Activated CD4-positive, alpha-beta T cell treated with anti-CD3 and anti-CD28 coated beads, Interleukin-2, amount 50 U/mL, for 4 hours (primary cell): ENCODE data around the gene SLCO4A1.

Source experiments
- DNase-seq, 2 experiments: peaks; one replicate each; pipeline ENCODE4 v3.0.0-alpha.2; 2020

The SLCO4A1 gene

GRCh38 chr20:62652894-62653305 lies 10.6 kb downstream of the SLCO4A1 start:
- DNase-seq, result no peak

GRCh38 chr20:62653373-62653772 lies 11.1 kb downstream of the SLCO4A1 start:
- no peak for DNase-seq

GRCh38 chr20:62653951-62654685 lies 11.8 kb downstream of the SLCO4A1 start:
- no peak for DNase-seq

- no peak for DNase-seq
Observed at GRCh38 chr20:62655282-62656196, 13.2 kb downstream of the SLCO4A1 start.

- DNase-seq, result no peak
Observed at GRCh38 chr20:62656197-62656918, 14.1 kb downstream of the SLCO4A1 start.

- DNase-seq, result no peak
Observed at GRCh38 chr20:62656919-62657588, 14.8 kb downstream of the SLCO4A1 start.

- DNase-seq, result no peak
Observed at GRCh38 chr20:62657589-62657942, 15.3 kb downstream of the SLCO4A1 start.

- no peak for DNase-seq
Observed at GRCh38 chr20:62657956-62658355, 15.7 kb downstream of the SLCO4A1 start.

- DNase-seq, result no peak
Observed at GRCh38 chr20:62658593-62659178, 16.4 kb downstream of the SLCO4A1 start.

GRCh38 chr20:62659488-62660239 lies 17.4 kb downstream of the SLCO4A1 start:
- no peak for DNase-seq

- no peak for DNase-seq
Observed at GRCh38 chr20:62660240-62660615, 17.9 kb downstream of the SLCO4A1 start.

- DNase-seq, result no peak
Observed at GRCh38 chr20:62660768-62661167, 18.5 kb downstream of the SLCO4A1 start.

GRCh38 chr20:62661647-62662046 lies 19.3 kb downstream of the SLCO4A1 start:
- no peak for DNase-seq

GRCh38 chr20:62662422-62662821 lies 20.1 kb downstream of the SLCO4A1 start:
- DNase-seq, result no peak

GRCh38 chr20:62663145-62664018 lies 21.1 kb downstream of the SLCO4A1 start:
- DNase-seq, result no peak

GRCh38 chr20:62664019-62664971 lies 22.0 kb downstream of the SLCO4A1 start:
- no peak for DNase-seq

GRCh38 chr20:62665153-62665754 lies 23.0 kb downstream of the SLCO4A1 start:
- DNase-seq, result no peak

GRCh38 chr20:62665826-62666735 lies 23.8 kb downstream of the SLCO4A1 start:
- no peak for DNase-seq
